Activated CD4-positive, alpha-beta T cell treated with anti-CD3 and anti-CD28 coated beads, Interleukin-2, amount 10 ng/mL, durations not matched to agents 24 days and 14 days (primary cell): ENCODE results near the gene CCDC142. TPM values are rescaled to one million over a fixed set of nuclear protein-coding genes. Genes with fewer than 3 reads are reported as not detected.
"Not testable (repeated sequence)": the region's sequence is repeated elsewhere in the genome, so short reads cannot be mapped to it uniquely, and the experiment has no call there.

ENCODE experiments used
- DNase-seq: peaks from one replicate; pipeline ENCODE4 v3.0.0; 2022
- H3K27ac Mint-ChIP-seq: one replicate; pipeline ENCODE4 v1.8.0; 2022; ENCODE audit warnings: mild to moderate bottlenecking, mixed read lengths
- H3K27me3 Mint-ChIP-seq: one replicate; pipeline ENCODE4 v1.8.0; 2022; ENCODE audit warnings: mixed read lengths
- H3K36me3 Mint-ChIP-seq: one replicate; pipeline ENCODE4 v1.8.0; 2022; ENCODE audit warnings: low read depth, mild to moderate bottlenecking, mixed read lengths
- H3K4me1 Mint-ChIP-seq: one replicate; pipeline ENCODE4 v1.8.0; 2021; ENCODE audit warnings: mixed read lengths
- H3K4me3 Mint-ChIP-seq: one replicate; pipeline ENCODE4 v1.8.0; 2022; ENCODE audit warnings: mild to moderate bottlenecking, moderate library complexity, mixed read lengths
- H3K9me3 Mint-ChIP-seq: one replicate; pipeline ENCODE4 v1.8.0; 2021; ENCODE audit warnings: mixed read lengths
- intact Hi-C: fragments of 100-400 bp; cut with micrococcal nuclease; formaldehyde crosslinking; loops from one replicate; pipeline ENCODE4 v1.15.1; 2023
- total RNA-seq: library from RNA; stranded (reverse); gene quantifications from 2 replicates; pipeline ENCODE4 v1.2.3, GENCODE V29; 2022

The CCDC142 gene
- total RNA-seq, 1 donor from 2014 or later: 26.9 TPM

DNA sequence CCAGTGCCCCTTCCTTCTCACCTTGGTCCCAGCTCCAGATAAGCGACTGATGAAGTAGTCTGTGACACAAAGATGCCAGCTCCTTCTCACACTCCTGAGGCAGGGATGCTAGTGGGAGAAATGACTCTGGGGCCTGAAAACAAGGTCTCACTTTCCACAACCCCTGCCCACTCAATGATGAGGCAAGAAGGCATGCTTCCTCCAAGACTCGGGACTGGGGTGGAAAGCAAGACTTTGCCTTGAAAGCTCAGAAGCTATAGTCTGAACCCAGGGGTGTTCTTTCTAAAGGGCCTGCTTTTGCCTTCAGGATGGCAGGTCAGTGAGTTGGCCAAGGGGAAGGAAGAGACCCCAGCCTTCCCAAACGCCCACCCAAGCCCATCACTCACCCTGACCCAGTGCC, 1.4 kb downstream of the CCDC142 start:
- intact Hi-C loops: no loop called here
- peak overlapping the region; percentile 91 for H3K4me3 Mint-ChIP-seq
- no peaks in the 10 kb centered on the region for H3K27me3 Mint-ChIP-seq
- peak; percentile 58 for DNase-seq
- H3K4me1 Mint-ChIP-seq: peaks cover 32% of the 10 kb centered on the region
- H3K27ac Mint-ChIP-seq: no peak overlapping the region
- peaks cover 35% of the 10 kb centered on the region for H3K36me3 Mint-ChIP-seq
- no peaks in the 10 kb centered on the region for H3K9me3 Mint-ChIP-seq

- Mint-ChIP-seq H3K36me3 (peaks cover 41% of the 10 kb centered on the region), H3K4me3 (no peak overlapping the region), H3K27ac (no peak overlapping the region), H3K4me1 (peaks cover 24% of the 10 kb centered on the region), H3K9me3 (no peaks in the 10 kb centered on the region), H3K27me3 (no peaks in the 10 kb centered on the region)
- intact Hi-C loops: no loop called here
- DNase-seq: no peak
These were observed 7.9 kb downstream of the CCDC142 start for GRCh38 chr2:74474899-74475298.

- H3K27ac Mint-ChIP-seq: peak overlapping the region; percentile 29
- intact Hi-C loops: no loop called here
- no peak for DNase-seq
- peaks cover 26% of the 10 kb centered on the region for H3K4me1 Mint-ChIP-seq
- no peaks in the 10 kb centered on the region for H3K9me3 Mint-ChIP-seq
- H3K4me3 Mint-ChIP-seq: no peak overlapping the region
- peaks cover 37% of the 10 kb centered on the region for H3K36me3 Mint-ChIP-seq
- no peaks in the 10 kb centered on the region for H3K27me3 Mint-ChIP-seq
These were observed 8.3 kb downstream of the CCDC142 start for GRCh38 chr2:74474481-74474880.

GRCh38 chr2:74472945-74473258, 9.9 kb downstream of the CCDC142 start:
- Mint-ChIP-seq H3K27ac (peak overlapping the region; percentile 98), H3K4me3 (peak overlapping the region; percentile 99), H3K4me1 (peaks cover 22% of the 10 kb centered on the region), H3K9me3 (no peaks in the 10 kb centered on the region), H3K27me3 (no peaks in the 10 kb centered on the region), H3K36me3 (peaks cover 34% of the 10 kb centered on the region)
- intact Hi-C loops: loop anchor here (1.0 kb wide), 3 partner anchors 9 to 56 kb away; partner anchors contain the start of genes AUP1, CCDC142, HTRA2 and WBP1
- no peak for DNase-seq

GRCh38 chr2:74472086-74472944, 10.5 kb downstream of the CCDC142 start, which contains the start of gene MRPL53:
Gene MRPL53 (minus strand): TSS chr2:74472680. CDS start chr2:74472660, 20 bp downstream.
- Mint-ChIP-seq H3K27ac (peak within 1 kb of the TSS; percentile 98), H3K27me3 (no peaks in the 10 kb centered on the region), H3K36me3 (peaks cover 30% of the 10 kb centered on the region), H3K4me3 (peak within 1 kb of the TSS; percentile 99), H3K9me3 (no peaks in the 10 kb centered on the region), H3K4me1 (peaks cover 22% of the 10 kb centered on the region)
- DNase-seq: peak; percentile 99
- intact Hi-C loops: loop anchor here (1.0 kb wide), 3 partner anchors 10 to 57 kb away; partner anchors contain the start of genes AUP1, CCDC142, HTRA2 and WBP1

- H3K36me3 Mint-ChIP-seq: peaks cover 26% of the 10 kb centered on the region
- peaks cover 22% of the 10 kb centered on the region for H3K4me1 Mint-ChIP-seq
- no peaks in the 10 kb centered on the region for H3K27me3 Mint-ChIP-seq
- H3K27ac Mint-ChIP-seq: peak overlapping the region; percentile 98
- DNase-seq: no peak
- peak overlapping the region; percentile 99 for H3K4me3 Mint-ChIP-seq
- intact Hi-C loops: loop anchor here (1.0 kb wide), 3 partner anchors 11 to 58 kb away; partner anchors contain the start of genes AUP1, CCDC142, HTRA2 and WBP1
- H3K9me3 Mint-ChIP-seq: no peaks in the 10 kb centered on the region
These were observed 11.3 kb downstream of the CCDC142 start for GRCh38 chr2:74471332-74472065.

DNA sequence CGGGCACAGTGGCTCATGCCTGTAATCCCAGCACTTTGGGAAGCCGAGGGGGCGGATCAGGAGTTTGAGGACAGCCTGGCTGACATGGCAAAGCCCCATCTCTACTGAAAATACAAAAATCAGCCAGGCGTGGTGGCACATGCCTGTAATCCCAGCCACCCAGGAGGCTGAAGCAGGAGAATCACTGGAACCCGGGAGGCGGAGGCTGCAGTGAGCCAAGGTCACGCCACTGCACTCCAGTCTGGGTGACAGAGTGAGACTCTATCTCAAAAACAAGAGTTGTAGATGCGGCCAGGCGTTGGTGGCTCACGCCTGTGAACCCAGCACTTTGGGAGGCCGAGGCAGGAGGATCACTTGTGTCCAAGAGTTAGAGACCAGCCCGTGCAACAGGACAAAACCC, 12.1 kb downstream of the CCDC142 start:
- intact Hi-C loops, DNase-seq, H3K27me3 Mint-ChIP-seq, H3K9me3 Mint-ChIP-seq: not testable (repeated sequence)
- H3K4me3 Mint-ChIP-seq: peak overlapping the region; percentile 74
- peak overlapping the region; percentile 69 for H3K27ac Mint-ChIP-seq
- H3K36me3 Mint-ChIP-seq: peaks cover 28% of the 10 kb centered on the region
- H3K4me1 Mint-ChIP-seq: peaks cover 25% of the 10 kb centered on the region

DNA sequence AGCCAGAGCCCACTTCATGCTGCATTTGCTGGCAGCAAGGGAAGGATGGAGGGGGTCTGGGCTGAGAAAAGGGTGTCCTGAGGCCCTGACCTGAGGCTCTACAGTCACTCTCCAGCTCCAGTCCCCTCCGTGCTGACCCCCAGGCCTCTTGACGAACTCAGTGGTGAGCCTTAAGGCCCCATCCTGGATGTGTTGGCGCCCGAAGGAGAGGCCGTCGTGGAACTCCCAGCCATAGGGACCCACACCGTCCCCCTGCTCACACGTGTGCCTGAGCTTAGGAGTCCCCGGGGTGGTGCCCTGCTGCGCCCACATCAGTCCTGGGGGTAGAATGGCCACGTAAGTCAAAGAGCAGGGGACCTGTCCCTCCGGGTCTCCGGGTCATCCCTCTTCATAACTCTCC, 18.4 kb downstream of the CCDC142 start:
- Mint-ChIP-seq H3K4me1 (peaks cover 18% of the 10 kb centered on the region), H3K4me3 (peak overlapping the region; percentile 98), H3K27ac (peak overlapping the region; percentile 81), H3K9me3 (no peaks in the 10 kb centered on the region), H3K36me3 (peaks cover 25% of the 10 kb centered on the region), H3K27me3 (no peaks in the 10 kb centered on the region)
- peak; percentile 64 for DNase-seq
- intact Hi-C loops: no loop called here

DNA sequence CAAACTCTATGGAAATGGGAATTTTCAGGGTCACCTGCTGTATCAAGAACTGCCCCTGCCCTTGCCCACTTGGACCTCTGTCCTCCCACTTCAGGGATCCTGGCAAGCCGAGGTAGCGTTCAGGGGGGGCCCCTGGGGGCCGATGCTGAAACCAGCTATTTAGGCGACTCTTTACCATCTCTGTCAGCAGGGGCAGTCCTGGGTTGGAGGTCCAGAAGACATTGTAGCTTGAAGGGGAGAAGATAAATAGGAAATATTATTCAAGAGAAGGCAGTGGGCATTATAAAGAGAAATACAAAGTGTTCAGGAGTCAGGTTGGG, 20.1 kb downstream of the CCDC142 start:
- no peak overlapping the region for H3K27ac Mint-ChIP-seq
- no peaks in the 10 kb centered on the region for H3K27me3 Mint-ChIP-seq
- H3K9me3 Mint-ChIP-seq: no peaks in the 10 kb centered on the region
- DNase-seq: no peak
- intact Hi-C loops: no loop called here
- H3K4me3 Mint-ChIP-seq: peak overlapping the region; percentile 52
- peaks cover 27% of the 10 kb centered on the region for H3K36me3 Mint-ChIP-seq
- H3K4me1 Mint-ChIP-seq: peaks cover 27% of the 10 kb centered on the region

DNA sequence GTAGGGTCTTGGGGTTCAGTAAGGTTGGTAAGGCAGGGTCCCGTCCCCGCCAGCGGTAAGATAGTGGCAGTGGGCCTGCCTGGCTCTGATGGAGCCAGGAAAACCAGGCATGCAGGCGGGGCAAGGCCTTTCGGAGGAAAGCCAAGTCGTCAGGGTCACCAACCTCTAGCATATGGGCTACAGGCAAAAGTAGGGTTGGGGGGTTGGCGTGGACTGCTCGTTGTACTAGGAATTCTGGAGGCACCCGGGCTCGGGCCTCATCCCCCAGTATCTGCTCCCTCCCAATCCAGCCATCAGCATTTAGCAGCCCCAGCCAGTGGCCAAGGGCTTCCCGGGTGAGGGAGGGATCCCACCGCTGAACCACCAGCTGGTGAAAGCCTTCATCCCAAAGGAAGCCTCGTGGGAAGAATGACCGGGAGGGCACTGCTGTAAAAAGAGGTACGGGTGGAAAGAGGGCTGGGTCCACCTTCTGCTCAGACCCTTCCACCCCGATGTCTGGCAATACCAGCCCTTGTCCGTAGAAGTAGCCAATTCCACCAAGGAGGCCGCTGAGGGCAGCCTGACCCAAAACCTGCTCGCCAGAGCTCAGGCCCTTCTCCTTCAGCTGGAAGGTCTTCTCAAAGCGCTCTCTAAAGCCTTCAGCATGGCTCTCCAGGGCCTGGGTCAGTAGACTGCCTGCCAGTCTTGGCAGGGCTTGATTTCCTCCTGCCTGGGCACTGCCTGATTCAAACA, 20.6 kb downstream of the CCDC142 start:
- H3K4me1 Mint-ChIP-seq: peaks cover 30% of the 10 kb centered on the region
- H3K27me3 Mint-ChIP-seq: no peaks in the 10 kb centered on the region
- no peaks in the 10 kb centered on the region for H3K9me3 Mint-ChIP-seq
- H3K27ac Mint-ChIP-seq: no peak overlapping the region
- intact Hi-C loops: no loop called here
- DNase-seq: no peak
- no peak overlapping the region for H3K4me3 Mint-ChIP-seq
- peaks cover 30% of the 10 kb centered on the region for H3K36me3 Mint-ChIP-seq

DNA sequence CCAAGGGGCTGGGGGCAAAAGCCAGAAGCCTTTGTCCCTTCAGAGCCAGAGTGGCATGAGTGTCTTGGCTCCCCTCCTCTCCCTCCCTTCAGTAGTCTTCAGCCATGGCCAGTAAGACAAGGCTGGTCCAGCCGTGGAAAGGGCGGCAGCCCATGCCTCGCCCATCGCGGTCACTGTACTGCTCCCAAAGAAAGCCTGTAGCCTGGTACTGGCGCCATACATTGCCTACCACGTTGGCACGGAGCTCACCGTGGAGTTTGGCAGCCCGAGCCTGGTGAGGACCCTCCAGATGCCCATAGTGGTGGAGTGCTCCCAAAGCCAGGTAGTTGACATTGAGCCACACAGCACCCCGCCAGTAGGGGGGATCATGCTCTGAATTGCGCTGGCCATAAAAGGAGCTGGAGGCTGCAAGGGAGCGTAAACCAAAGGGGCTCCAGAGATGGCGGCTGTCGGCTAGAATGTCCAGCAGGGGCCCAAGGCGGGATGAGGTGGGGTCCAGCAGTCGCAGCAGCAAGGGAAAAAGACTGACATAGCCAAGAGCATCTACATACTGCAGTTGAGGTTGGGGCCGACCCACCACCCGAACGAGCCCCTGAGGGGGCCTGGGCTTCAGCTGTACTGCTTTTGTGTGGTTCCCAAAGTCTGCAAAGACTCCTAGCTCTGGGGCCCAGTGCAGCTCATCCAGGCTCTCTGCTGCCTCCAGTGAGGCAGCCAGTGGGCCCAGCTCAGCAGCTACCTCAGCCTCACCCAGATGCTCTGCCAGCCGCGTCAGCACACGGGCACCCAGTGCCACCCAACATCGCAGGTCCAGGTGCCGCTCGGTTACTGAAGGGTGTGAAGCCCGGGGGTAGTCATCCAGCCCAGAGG, 21.4 kb downstream of the CCDC142 start:
- H3K4me3 Mint-ChIP-seq: no peak overlapping the region
- peaks cover 38% of the 10 kb centered on the region for H3K4me1 Mint-ChIP-seq
- H3K36me3 Mint-ChIP-seq: peaks cover 38% of the 10 kb centered on the region
- H3K9me3 Mint-ChIP-seq: no peaks in the 10 kb centered on the region
- peak; percentile 72 for DNase-seq
- no peaks in the 10 kb centered on the region for H3K27me3 Mint-ChIP-seq
- intact Hi-C loops: no loop called here
- no peak overlapping the region for H3K27ac Mint-ChIP-seq

DNA sequence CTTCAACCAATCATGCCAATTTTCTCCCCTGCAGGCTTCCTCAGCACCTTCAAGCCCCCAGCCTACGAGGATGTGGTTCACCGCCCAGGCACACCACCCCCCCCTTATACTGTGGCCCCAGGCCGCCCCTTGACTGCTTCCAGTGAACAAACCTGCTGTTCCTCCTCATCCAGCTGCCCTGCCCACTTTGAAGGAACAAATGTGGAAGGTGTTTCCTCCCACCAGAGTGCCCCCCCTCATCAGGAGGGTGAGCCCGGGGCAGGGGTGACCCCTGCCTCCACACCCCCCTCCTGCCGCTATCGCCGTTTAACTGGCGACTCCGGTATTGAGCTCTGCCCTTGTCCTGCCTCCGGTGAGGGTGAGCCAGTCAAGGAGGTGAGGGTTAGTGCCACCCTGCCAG, 22.6 kb downstream of the CCDC142 start:
- Mint-ChIP-seq H3K36me3 (peaks cover 47% of the 10 kb centered on the region), H3K4me3 (peak overlapping the region; percentile 100), H3K4me1 (peaks cover 48% of the 10 kb centered on the region)
- H3K27ac Mint-ChIP-seq, H3K27me3 Mint-ChIP-seq, intact Hi-C loops, H3K9me3 Mint-ChIP-seq, DNase-seq: not testable (repeated sequence)
